HG02885 (cell line): ENCODE data around the gene ZFPM1.

ENCODE experiments used
- ATAC-seq: cut with Tn5 transposase; IDR thresholded peaks from one replicate; pipeline ENCODE4 v1.9.1; 2021; ENCODE audit warnings: mild to moderate bottlenecking; ENCODE audit not compliant: unreplicated experiment, poor library complexity

The ZFPM1 gene

DNA sequence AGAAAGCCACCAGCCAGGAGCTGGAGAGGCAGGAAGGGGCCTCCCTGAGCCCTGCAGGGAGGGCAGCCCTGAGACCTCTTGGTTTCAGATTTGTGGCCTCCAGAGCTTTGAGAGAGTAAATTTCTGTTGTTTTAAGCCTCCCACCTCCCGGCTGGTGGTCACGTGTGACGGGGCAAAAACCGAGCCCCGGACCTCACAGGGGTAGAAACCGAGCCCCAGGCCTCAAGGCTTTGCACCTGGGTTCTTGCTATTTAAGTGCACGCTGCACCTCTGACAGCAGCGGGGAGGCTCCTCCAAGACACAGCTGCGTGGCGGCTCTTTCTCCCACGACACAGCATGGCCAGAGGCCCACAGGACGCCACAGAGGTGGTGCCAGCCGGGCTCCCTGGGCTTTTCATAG lies 99.7 kb downstream of the ZFPM1 start:
- peak; percentile 56 for ATAC-seq

DNA sequence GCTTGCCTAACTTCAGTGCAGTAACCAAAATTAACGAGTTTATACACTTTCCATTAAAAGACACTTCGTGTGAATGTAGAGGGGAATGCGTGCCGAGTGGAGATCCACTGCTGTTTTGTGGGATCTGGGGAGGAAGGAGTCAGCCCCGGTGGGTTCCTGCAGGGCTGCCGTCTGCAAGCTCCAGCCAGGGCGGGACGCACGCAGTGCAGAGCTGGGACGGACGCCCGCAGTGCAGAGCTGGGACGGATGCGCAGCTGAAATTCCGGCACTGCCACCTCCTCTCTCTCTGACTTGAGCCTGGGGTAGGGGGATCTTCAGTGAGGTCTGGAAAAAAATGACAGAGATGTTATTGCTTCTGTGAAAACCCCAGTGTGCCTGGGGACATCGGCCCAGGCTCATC lies 100.7 kb downstream of the ZFPM1 start:
- no peak for ATAC-seq

DNA sequence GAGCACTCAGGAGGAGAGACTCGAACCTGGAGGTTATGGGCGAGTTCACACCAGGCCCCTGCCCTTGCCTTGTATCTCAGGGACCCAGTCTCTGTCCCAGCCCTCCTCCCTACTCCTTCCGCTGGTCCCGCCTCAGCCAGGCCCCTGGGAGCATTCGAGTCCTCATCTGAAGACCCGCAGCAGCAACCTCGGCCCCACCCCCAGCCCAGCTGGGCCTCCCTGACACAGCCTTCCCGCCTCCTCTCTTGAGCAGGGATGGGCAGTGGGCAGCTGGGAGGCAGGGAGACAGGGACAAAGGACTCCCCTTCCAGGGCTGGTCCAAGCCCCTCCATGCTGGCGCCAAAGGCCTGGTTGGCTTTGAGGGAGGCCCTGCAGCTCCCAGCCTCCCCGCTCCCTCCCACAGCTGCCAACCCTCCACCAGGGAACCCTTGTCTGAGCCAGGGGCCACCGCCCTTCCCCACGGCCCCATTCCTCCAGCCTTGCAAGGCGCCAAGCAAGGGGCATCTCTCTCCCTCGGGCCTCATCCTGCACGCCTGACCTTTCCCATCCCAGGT lies 101.7 kb downstream of the ZFPM1 start:
- ATAC-seq, result no peak

DNA sequence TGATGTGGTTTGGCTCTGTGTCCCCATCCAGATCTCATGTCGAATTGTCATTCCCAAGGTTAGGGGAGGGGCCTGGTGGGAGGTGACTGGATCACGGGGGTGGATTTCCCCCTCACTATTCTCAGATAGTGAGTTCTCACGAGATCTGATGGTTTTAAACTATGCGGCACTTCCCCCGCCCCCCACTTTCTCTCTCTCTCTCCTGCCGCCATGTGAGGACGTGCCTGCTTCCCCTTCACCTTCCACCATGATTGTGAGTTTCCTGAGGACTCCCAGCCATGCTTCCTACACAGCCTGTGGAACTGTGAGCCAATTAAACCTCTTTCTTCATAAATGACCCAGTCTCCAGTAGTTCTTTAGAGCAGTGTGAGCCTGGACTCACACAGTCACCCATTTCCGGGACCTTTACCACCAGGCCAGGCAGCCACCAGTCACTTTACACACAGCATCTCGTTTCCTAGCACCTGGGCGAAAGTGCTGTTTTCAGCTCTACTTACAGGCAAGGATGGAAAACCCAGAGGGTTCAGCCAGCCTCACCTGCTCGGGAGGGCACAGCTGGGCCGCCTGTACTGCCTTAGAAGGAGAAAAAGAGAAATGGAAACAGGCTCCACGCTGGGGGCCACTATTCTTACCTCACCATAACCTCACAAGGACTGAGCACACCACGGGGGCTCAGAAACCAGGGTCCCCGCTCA lies 103.4 kb downstream of the ZFPM1 start:
- no peak for ATAC-seq

DNA sequence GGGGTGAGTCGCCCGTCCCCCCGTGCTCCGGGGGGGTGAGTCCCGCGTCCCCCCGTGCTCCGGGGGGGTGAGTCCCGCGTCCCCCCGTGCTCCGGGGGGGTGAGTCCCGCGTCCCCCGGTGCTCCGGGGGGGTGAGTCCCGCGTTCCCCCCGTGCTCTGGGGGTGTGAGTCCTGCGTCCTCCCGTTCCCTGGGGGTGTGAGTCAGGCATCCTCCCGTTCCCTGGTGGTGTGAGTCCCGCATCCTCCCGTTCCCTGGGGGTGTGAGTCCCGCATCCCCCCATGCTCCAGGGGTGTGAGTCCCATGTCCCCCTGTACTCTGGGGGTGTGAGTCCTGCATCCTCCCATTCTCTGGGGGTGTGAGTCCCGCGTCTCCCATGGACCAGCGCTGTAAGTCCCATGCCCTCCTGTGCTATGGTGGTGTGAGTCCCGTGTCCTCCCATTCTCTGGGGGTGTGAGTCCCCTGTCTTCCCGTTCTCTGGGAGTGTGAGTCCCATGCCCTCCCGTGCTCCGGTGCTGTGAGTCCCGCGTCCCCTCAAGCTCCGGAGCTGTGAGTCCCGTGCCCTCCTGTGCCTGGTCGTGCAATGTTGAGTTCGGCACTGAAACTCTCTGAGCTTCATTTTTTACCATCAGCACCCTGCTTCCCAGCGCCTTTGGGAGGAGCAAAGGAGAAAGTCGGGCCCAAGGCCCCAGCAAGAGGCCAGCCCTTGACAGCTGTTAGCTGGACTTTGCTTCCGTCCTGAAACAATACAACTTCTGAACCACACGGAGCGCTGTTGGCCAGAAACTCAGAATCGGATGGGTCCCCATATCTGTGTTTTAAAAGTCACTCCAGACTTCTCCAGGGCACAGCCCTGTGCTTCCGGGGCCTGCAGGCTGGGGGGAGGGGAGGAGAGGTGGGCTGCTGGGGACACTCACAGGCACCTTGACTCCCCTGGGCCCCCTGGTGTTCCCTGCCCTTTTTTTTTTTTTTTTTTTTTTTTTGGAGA lies 105.7 kb downstream of the ZFPM1 start:
- no peak for ATAC-seq

DNA sequence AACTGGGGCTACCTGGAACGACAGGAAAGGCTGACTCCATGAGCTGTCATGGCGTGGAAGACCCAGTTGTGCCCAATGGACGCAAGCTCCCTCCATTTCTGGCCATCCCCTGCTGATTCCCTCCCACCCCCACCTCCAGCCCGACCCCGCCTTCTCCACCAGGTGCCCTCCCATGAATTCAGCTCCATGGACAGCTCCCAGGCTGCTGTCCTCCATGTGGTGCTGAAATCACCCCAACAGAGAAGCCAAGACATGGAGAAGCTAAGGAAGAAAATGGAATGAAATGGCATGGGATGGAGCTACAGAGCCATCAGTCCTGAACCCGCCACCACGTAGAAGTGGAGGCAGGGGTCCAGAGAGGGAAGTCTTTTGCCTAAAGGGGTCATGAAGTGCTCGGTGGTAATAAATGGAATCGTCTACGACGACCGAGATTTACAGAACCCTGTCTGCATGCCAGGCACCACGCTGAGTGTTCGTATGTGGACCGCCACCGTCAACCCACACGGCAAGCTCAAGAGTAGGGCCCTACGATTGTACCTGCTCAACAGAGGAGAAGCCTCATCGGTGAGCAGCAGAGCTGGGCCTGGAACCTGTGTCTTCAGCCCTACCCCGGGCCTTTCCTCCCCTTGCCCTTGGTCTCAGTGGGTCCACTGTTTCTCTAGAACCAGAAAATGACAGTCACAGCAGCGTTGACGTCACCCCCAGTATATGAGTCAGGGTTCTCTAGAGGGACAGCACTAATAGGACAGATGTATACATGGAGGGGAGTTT lies 107.8 kb downstream of the ZFPM1 start:
- ATAC-seq, result no peak

DNA sequence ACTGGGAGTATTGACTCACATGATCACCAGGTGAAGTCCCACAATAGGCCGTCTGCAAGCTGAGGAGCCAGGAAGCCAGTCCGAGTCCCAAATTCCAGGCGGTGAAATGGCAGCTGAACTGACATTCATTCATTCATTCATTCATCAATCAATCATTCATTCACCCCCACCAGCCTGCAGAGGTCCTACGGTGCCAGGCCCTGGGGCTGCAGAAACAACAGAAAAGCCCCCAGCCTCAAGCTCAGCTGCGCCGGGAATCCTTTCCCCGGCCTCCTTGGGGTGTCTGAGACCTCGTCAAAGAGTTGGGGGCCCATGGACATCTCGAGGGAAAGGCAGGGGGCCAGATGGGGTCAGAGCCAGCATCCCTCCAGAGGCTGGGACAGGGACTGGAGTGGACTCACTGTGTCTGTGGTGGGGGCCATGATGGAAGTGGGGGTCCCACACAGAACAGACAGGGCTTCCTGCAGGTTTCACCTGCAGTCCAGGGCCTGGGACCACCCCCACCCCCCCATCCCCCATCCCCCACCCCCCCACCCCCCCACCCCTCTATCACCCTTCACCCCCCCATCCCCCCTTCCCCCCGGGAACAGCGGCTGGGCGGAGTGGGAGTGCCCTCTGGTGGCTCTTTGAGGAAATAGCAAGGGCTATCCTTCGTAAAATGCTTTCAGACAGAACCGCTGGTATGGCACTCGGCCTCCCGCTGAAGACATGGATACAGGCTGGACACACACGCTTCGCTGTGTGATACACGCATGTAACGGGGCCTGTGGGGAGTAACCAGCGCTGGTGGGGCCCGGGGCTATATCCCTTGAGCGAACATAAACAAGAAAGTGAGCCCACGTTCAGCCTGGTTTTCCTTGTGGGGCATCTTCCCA lies 108.6 kb downstream of the ZFPM1 start:
- ATAC-seq, result no peak

DNA sequence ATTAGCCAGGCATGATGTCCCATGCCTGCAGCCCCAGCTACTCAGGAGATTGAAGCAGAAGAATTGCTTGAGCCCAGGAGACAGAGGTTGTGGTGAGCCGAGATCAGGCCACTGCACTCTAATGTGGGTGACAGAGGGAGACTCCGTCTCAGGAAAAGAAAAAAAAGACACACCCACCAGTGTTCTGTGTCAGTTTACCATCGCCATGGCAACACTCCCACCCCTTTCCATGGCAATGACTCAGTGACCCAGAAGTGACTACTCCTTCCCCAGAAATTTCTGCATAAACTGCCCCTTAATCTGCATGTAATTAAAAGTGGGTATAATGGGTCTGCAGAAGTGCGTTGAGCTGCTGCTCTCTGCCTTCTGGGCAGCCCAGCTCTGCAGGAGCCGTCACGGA lies 113.1 kb downstream of the ZFPM1 start:
- ATAC-seq, result no peak

DNA sequence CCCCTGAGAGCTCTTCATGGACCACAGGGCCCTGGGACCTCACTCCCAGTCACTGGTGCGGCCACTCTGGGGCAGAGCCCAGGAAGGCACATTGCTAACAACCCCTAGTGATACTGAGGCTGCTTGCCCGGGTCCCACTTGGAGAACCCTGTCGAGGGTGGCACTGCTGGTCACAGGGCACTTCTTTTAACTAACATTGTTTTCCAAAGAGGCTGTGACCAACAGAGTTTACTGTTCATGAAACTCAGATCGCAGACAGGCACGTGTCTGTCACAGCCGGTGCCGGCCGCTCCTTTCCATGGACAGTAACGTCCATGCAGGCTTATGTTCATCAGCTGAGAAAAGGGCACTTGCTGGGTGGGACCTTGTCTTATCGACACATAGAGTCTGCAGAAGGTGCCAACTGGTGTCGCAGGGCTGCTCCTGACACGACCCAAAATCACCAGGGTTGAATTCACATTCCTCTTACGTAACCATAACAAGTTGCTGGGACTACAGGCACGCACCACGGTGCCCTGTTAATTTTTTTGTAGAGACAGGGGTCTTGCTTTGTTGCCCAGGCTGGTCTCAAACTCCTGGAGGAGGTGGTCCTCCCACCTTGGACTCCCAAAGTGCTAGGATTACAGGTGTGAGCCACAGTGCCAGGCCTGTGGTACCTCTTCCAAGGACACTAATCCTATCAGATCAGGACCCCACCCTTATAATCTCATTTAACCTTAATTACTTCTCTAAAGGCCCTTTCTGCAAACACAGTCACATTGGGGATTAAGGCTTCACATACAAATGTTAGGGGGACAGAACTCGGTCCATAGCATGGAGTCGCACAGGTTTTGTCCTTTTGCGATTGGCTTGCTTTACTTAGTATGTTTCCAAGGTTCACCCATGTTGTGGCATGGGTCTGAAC lies 115.9 kb downstream of the ZFPM1 start:
- no peak for ATAC-seq

DNA sequence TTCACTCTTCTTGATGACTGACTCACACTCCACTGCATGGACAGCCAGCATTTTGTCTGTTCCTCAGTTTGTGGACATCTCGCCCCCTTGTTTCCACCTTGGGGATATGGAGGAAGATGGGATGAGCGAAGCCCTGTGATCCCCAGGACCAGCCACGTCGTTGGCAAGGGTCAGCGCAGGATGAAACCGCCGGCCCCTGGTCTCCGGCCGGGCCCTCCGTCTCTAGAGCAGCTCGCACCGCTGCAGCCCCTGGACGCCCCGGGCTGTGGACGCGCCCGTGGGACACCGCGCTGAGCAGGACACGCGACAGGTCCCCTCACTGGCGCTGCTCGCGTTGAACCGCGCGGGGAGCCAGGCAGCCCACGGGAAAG lies 116.5 kb downstream of the ZFPM1 start:
- ATAC-seq, result peak; percentile 25

DNA sequence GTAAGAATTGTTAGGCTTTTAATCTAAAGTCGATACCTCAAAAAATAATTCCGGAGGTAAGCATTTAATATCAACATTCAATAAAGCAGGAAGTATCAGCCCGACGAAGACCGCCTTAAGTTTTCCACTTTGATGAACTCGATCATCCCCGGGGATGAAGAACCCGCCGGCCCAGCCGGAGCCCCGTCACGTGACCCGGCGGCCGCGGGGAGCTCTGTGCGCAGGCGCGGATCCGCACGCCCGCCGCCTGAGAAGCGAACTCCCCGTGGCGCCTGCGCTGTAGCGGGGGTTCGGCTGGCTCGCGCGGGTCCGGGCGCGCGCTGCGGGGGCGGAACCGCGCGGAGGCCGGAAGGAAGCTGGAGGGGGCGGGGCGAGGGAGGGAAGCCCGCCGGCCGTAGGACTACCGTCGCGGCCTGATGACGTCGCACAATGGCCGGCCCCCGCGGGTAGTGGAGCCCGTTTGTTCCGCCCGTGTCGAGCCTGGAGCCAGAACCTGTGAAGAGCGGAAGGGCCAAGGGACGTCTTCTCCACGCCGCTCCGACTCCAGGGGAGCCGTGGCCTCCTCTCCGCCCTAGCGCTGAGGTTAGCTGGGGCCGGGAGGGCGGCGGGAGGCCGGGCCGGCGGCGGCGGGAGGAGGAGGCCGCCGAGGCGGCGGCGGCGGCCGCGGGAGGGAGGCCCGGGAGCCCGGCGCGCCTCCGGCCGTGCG lies 117.1 kb downstream of the ZFPM1 start, which contains the start of gene ZC3H18:
Gene ZC3H18 (plus strand): TSS at position 419 of the 706 bp plus-strand sequence. CDS start 6,721 bp downstream, outside the sequence.
- ATAC-seq, result peak; percentile 83

DNA sequence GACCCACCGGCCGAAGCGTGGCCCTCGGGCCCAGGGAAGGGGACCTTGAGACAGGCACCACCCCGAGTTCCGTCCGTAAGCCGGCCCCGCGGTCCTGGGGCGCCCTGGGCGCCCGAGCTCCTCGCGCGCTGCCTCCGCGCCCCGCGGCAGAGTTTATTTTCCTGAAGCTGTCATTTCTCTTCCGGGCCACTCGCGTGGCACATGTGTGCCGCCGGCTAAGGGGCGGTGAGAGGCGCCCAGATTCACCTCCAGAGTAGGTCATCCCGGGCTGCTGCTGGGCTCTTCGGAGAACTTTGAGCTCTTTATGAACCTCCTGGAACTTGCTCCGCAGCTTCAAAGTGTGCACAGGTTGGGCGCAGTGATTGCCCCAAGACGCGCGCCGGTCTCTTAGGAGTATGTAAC lies 117.6 kb downstream of the ZFPM1 start:
- ATAC-seq, result peak; percentile 30

DNA sequence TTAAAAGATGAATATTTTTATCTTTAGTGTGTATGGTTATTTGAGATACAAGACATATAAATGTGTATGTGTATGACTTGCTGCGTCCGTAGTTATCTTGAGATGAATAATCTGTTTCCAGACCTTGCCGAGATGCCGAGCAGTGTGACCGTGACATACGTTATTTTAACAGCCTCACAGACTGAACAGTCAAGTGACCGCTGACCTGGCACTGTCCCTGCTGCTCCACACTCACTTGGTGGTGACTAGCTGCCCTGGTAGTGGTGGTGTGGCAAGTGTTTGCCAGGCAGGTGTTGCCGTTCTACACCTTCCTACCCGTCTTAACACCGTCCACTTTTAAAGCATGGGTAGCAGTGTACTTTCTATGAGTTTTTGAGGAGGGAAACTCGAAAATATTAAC lies 122.2 kb downstream of the ZFPM1 start:
- ATAC-seq, result no peak

DNA sequence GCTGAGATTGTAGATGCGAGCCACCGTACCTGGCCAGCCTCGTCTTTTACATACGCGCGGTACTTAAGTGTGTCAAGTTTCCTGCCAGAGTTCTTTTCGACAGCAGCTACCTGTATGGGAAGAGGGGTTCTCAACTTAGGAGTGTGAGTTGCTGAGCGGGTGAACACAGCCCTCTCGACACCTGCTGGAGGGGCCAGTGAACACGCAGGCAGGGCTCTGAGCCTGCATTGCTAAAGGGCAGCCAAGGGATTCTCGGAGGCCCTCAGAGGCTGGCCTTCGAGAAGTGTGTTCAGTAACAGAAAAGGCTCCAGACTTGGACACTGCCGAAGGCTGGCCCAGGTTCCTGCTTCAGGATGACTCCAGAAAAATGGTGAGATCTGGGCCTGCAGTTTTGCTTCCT lies 123.2 kb downstream of the ZFPM1 start:
- no peak for ATAC-seq

DNA sequence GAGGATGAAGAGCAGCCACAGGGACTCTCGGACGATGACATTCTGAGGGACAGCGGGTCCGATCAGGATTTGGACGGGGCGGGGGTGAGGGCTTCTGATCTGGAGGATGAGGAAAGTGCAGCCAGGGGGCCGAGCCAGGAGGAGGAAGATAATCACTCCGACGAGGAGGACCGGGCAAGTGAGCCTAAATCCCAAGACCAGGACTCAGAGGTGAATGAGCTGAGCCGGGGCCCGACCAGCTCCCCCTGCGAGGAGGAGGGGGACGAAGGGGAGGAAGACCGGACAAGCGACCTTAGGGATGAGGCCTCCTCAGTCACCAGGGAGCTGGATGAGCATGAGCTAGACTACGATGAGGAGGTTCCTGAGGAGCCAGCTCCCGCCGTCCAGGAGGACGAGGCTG lies 124.1 kb downstream of the ZFPM1 start:
- ATAC-seq, result no peak

DNA sequence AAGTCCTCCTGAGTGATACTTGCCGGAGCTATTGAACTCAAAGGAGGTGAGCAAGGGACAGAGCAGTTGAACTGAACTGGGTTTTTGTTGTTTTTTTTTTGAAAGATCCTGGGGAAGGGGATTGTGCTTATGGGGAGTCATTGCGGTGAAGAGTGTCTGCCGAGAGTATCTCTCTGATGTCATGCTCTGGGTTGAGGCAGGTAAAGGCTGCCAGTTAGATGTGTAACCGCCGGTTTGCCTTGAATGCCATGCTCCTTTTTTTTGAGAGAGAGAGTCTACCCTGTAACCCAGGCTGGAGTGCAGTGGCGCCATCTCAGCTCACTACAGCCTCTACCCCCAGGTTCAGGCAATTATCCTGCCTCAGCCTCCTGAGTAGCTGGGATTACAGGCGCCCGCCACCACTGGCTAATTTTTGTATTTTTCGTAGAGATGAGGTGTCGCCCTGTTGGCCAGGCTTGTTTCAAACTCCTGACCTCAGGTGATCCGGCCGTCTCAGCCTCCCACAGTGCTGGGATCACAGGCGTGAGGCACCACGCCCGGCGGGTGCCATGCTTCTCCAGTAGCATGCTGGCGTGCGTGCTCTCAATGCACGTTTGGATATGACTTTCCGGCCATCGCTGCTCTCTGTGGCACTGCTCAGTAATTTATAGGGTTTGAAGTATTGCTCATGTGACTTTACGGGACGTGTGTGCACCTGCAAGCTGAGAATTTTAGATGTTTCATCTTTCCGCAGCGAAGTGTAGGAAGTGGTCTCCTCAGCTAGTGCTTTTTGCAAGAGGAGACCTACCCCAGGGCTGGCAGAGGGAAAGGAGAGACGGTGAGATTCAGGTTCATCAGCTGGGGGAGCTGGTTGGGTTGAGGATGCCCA lies 125.6 kb downstream of the ZFPM1 start:
- ATAC-seq, result no peak

DNA sequence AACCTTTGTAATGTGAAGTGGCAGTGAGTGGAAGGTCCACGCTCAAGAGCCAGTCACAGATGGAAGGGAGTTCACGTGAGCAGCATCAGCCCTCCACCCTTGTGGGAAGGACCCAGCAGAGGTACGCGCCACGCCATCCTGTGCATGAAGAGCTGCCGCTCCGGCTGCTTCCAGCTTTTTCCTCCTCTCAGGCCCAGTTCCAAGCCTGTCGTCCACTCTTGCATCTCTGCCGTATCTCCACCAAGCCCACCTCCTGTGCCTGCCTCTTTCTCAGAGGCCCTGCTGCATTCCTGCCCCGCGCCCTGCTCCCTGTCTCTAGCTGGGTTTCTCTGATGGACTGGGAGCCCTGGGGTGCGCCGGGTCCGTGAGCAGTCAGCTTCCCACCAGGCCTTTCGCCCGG lies 127.3 kb downstream of the ZFPM1 start:
- ATAC-seq, result no peak
